ENCODE data around the gene KNSTRN. TPM values are rescaled to one million over a fixed set of nuclear protein-coding genes. Genes with fewer than 3 reads are reported as not detected.

KNSTRN gene
- total and polyA plus RNA-seq, 3 donors from 2014 or later: 39.6 to 125 (median 66.9) TPM

GRCh38 chr15:40399370-40399769, 16.8 kb downstream of the KNSTRN start:
- no peaks in the 10 kb centered on the region for H3K36me3 ChIP-seq (ENCODE audit: low read depth, missing control alignments)
- DNase-seq: peak; percentile 53
- intact Hi-C loops (cut with DNase I; ENCODE audit: low total_unique reads): no loop called here
- H3K27me3 ChIP-seq: no peaks in the 10 kb centered on the region
- WGBS, 2 donors: 55 to 80% methylated on average over 7 of the region's 7 CpGs
- no peaks in the 10 kb centered on the region for H3K4me1 ChIP-seq
- no peak overlapping the region for H3K4me3 ChIP-seq
- H3K9me3 ChIP-seq: no peaks in the 10 kb centered on the region
- TF ChIP-seq POLR2A (IDR thresholded peaks at IDR 0.05): no peak
- no peak for TF ChIP-seq CTCF (IDR thresholded peaks at IDR 0.05)
- no peak overlapping the region for H3K27ac ChIP-seq

GRCh38 chr15:40405501-40406381, 23.2 kb downstream of the KNSTRN start, which contains the start of gene IVD:
IVD (plus strand) TSS chr15:40405795; CDS start chr15:40405828, 33 bp downstream.
- H3K9me3 ChIP-seq: no peaks in the 10 kb centered on the region
- peak within 1 kb of the TSS; percentile 74 to 77 for H3K4me3 ChIP-seq
- TF ChIP-seq POLR2A (IDR thresholded peaks at IDR 0.05): no peak
- no peak for TF ChIP-seq CTCF (IDR thresholded peaks at IDR 0.05)
- peak; percentile 97 for DNase-seq
- peak within 1 kb of the TSS; percentile 34 to 72 for H3K27ac ChIP-seq
- no peaks in the 10 kb centered on the region for H3K27me3 ChIP-seq
- WGBS, 2 donors: 1 to 4% methylated on average over 14 to 54 of the region's 54 CpGs
- intact Hi-C loops (cut with DNase I; ENCODE audit: low total_unique reads): no loop called here
- no peaks in the 10 kb centered on the region for H3K36me3 ChIP-seq (ENCODE audit: low read depth, missing control alignments)
- H3K4me1 ChIP-seq: peaks cover 7% of the 10 kb centered on the region

GRCh38 chr15:40407330-40407990, 24.9 kb downstream of the KNSTRN start:
- 81 to 89% methylated on average over 8 of the region's 8 CpGs for WGBS, 2 donors
- no peak overlapping the region for H3K4me3 ChIP-seq

GRCh38 chr15:40409366-40409765, 26.8 kb downstream of the KNSTRN start:
- no peaks in the 10 kb centered on the region for H3K9me3 ChIP-seq
- TF ChIP-seq CTCF (IDR thresholded peaks at IDR 0.05): no peak
- no peaks in the 10 kb centered on the region for H3K36me3 ChIP-seq (ENCODE audit: low read depth, missing control alignments)
- no peaks in the 10 kb centered on the region for H3K27me3 ChIP-seq
- 82 to 83% methylated on average over 3 of the region's 3 CpGs for WGBS, 2 donors
- no peak overlapping the region for H3K4me3 ChIP-seq
- H3K4me1 ChIP-seq: peaks cover 7% of the 10 kb centered on the region
- no peak for DNase-seq
- no peak overlapping the region for H3K27ac ChIP-seq
- intact Hi-C loops (cut with DNase I; ENCODE audit: low total_unique reads): no loop called here

More at GRCh38 chr15:40407330-40407990, 24.9 kb downstream of the KNSTRN start:
- Histone ChIP-seq H3K27ac (no peak overlapping the region), H3K9me3 (no peaks in the 10 kb centered on the region), H3K36me3 (ENCODE audit: low read depth, missing control alignments) (no peaks in the 10 kb centered on the region), H3K4me1 (peaks cover 7% of the 10 kb centered on the region), H3K27me3 (no peaks in the 10 kb centered on the region)
- no peak for DNase-seq
- intact Hi-C loops (cut with DNase I; ENCODE audit: low total_unique reads): no loop called here
- TF ChIP-seq POLR2A (IDR thresholded peaks at IDR 0.05) (no peak), CTCF (IDR thresholded peaks at IDR 0.05) (no peak)
